ENCODE results near the gene ECM1. TPM values are rescaled to one million over a fixed set of nuclear protein-coding genes. Genes with fewer than 3 reads are reported as not detected.

Gene ECM1
- total and polyA plus RNA-seq, 2 of the 8 experiments (the other 6 are each of a cell fraction or from before 2014, with no cell fraction given), result 0.95 to 0.98 TPM

DNA sequence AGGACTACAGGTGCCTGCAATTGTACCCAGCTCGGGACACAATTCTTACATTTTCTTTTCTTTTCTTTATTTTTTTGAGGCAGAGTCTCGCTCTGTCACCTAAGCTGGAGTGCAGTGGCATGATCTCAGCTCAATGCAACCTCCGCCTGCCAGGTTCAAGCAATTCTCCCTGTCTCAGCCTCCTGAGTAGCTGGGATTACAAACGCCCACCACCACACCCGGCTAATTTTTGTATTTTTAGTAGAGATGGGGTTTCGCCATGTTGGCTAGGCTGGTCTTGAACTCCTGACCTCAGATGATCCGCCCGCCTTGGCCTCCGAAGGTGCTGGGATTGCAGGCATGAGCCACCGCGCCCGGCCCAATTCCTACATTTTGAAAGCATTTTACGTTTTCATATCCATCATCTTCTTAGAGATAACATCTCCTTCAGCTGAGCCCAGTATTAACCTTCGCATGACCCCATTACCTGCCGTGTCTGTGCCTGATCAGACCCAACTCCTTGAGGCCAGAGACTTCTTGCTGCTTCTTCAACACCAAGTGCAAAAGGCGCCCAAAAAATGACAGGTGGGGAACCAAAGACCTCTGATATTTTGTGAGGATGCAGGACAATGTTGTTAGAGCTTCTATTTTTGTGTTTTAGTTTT is 38.5 kb downstream of the ECM1 start:
- no peak overlapping the region for H2BK12ac ChIP-seq (ENCODE audit: low read depth, low read length)
- no peaks in the 10 kb centered on the region for H3K9me3 ChIP-seq (ENCODE audit: insufficient read depth in 2 of 2, low read depth in 1 of 2, low read length in 1 of 2)
- H2BK5ac ChIP-seq (ENCODE audit: low read depth, low read length), result no peak overlapping the region
- no peak overlapping the region for H3K4me2 ChIP-seq (ENCODE audit: insufficient read depth in 1 of 2, low read depth in 2 of 2, low read length in 2 of 2)
- H2BK120ac ChIP-seq (replicated peaks; ENCODE audit: low read depth, low read length), result no peak overlapping the region
- POLR2A ChIA-PET (ENCODE audit: partially characterized antibody), result interaction anchor here (0.7 to 26.4 kb wide), 3 partner anchors 31 to 49 kb away, joined by 3 to 1013 read pairs (median 4); partner anchors contain the start of gene MCL1
- DNase-seq (ENCODE audit: low read depth in 1 of 2, low spot score in 2 of 2) (no peak), FAIRE-seq (no peak)
- peaks cover 5% of the 10 kb centered on the region; the same call in 1 of the 2 replicates for H3K23me2 ChIP-seq (ENCODE audit: low read depth, low read length)
- no peak overlapping the region for H4K5ac ChIP-seq (ENCODE audit: insufficient read length, low read depth, low read length)
- H2AK5ac ChIP-seq (ENCODE audit: low read depth, low read length), result no peak overlapping the region
- no peak overlapping the region for H2BK20ac ChIP-seq (ENCODE audit: low read length)
- H3K4me3 ChIP-seq (ENCODE audit: extremely low read depth in 1 of 4, insufficient read depth in 2 of 4, low read depth in 3 of 4, low read length in 4 of 4), result no peak overlapping the region
- H2AFZ ChIP-seq (ENCODE audit: low read length), result no peak overlapping the region
- no peaks in the 10 kb centered on the region for H3K79me1 ChIP-seq (ENCODE audit: low read depth, low read length)
- WGBS, 2 experiments (ENCODE audit: extremely low coverage in 1 of 2, insufficient coverage in 1 of 2, insufficient read length in 1 of 2, insufficient replicate concordance in 2 of 2, low coverage in 1 of 2, low lambda C conversion rate in 2 of 2, missing lambda C conversion rate in 1 of 2), result 89% methylated on average over 16 of the region's 16 CpGs; no CpG with 5 or more reads in 1 of the 2 experiments
- no peak overlapping the region for H3K18ac ChIP-seq (ENCODE audit: extremely low read depth, low read length)
- no peak overlapping the region for H3K9ac ChIP-seq (replicated peaks in 1 of 4; ENCODE audit: extremely low read depth in 1 of 4, low read depth in 3 of 4, low read length in 3 of 4)
- no peak overlapping the region for H4K8ac ChIP-seq (ENCODE audit: extremely low read depth, insufficient read depth, low read length)
- H4K20me1 ChIP-seq (replicated peaks in 1 of 2; ENCODE audit: control insufficient read depth in 1 of 2, insufficient read depth in 2 of 2, low read length in 2 of 2), result peaks cover 1 to 2% of the 10 kb centered on the region in 2 experiments
- H3K36me3 ChIP-seq (ENCODE audit: control insufficient read depth in 2 of 4, insufficient read depth in 4 of 4, low read length in 3 of 4), result no peaks in the 10 kb centered on the region
- H3K14ac ChIP-seq (ENCODE audit: insufficient read length), result no peak overlapping the region
- no peak overlapping the region for H3K23ac ChIP-seq (ENCODE audit: insufficient read length)
- H2BK15ac ChIP-seq (ENCODE audit: low read length), result no peak overlapping the region
- TF ChIP-seq MAFK (IDR thresholded peaks at IDR 0.05; ENCODE audit: low read depth, low read length) (no peak), CHD1 (IDR thresholded peaks at IDR 0.05; ENCODE audit: low read depth, low read length) (no peak)
- H3K4me1 ChIP-seq (replicated peaks in 1 of 4; ENCODE audit: control insufficient read depth in 3 of 4, insufficient read depth in 4 of 4, low read length in 3 of 4), result peaks cover 0 to 11% (median 1%) of the 10 kb centered on the region in 4 experiments; a peak in 3 of 7 replicates
- CTCF ChIA-PET (ENCODE audit: partially characterized antibody), result interaction anchor here (4.0 to 6.3 kb wide), 2 partner anchors 9 to 14 kb away, joined by 26 to 65 read pairs; no protein-coding TSS in a partner anchor
- no peak overlapping the region for H3K27ac ChIP-seq (ENCODE audit: low read depth, low read length)
- H3K79me2 ChIP-seq (ENCODE audit: control insufficient read depth in 1 of 2, insufficient read depth in 2 of 2, low read length in 2 of 2), result no peaks in the 10 kb centered on the region
- H3K56ac ChIP-seq (replicated peaks; ENCODE audit: insufficient read length, low read depth, low read length), result no peak overlapping the region
- no peak overlapping the region for H4K91ac ChIP-seq (replicated peaks; ENCODE audit: insufficient read length, low read length)
- H3K4ac ChIP-seq (replicated peaks; ENCODE audit: insufficient read length, low read depth, low read length), result no peak overlapping the region
- peaks cover 0 to 19% (median 10%) of the 10 kb centered on the region in 4 experiments; a peak in 5 of 7 replicates for H3K27me3 ChIP-seq (replicated peaks in 1 of 4; ENCODE audit: control insufficient read depth in 3 of 4, extremely low read depth in 1 of 4, insufficient read depth in 3 of 4, low read length in 3 of 4)
